DMS153 treated with DMSO at 0.1 percent for 48 hours (cell line): ENCODE results near the gene CDCA7.
"Not testable (repeated sequence)": the region's sequence is repeated elsewhere in the genome, so short reads cannot be mapped to it uniquely, and the experiment has no call there.

Experiments used
- DNase-seq: peaks from one replicate; lab custom pipeline; 2025; ENCODE audit not compliant: unreplicated experiment; lab: John Stamatoyannopoulos, UW

CDCA7 gene

GRCh38 chr2:173354582-173355131, at the start of gene CDCA7:
Gene CDCA7 (plus strand): TSS chr2:173354872. CDS start chr2:173354964, 92 bp downstream.
- DNase-seq: peak; percentile 82

GRCh38 chr2:173305303-173305702, 49.4 kb upstream of the CDCA7 start:
- DNase-seq: no peak

- DNase-seq: no peak
These were observed 47.4 kb upstream of the CDCA7 start for GRCh38 chr2:173307293-173307692.

DNA sequence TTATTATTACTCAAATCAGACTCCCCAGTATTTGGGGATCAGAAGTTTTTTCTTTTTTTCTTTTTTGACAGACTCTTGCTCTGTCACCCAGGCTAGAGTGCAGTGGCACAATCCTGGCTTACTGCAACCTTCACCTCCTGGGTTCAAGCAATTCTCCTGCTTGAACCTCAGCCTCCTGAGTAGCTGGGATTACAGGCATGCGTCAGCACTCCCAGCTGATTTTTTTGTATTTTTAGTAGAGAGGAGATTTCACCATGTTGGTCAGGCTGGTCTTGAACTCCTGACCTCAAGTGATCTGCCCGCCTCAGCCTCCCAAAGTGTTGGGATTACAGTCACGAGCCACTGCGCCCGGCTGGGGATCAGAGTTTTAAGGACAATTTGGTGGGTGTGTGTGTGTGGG, 45.3 kb upstream of the CDCA7 start:
- DNase-seq: not testable (repeated sequence)

GRCh38 chr2:173311844-173312606, 42.6 kb upstream of the CDCA7 start:
- DNase-seq: no peak

DNA sequence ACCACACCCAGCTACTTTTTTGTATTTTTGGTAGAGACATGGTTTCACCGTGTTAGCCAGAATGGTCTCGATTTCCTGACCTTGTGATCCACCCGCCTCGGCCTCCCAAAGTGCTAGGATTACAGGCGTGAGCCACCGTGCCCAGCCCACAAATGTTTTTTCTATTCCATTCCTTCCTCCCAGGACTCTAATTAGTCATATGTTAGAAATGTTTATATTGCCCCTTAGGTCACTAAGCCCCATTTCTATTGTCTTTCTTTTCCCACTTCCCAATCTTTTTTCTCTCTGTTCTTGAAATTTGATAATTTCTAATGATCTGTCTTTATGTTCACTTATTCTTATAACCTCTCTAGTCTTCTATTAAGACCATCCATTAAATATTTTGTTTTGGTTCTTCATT, 31.3 kb upstream of the CDCA7 start:
- no peak for DNase-seq

GRCh38 chr2:173326806-173327205, 27.9 kb upstream of the CDCA7 start:
- DNase-seq: no peak

DNA sequence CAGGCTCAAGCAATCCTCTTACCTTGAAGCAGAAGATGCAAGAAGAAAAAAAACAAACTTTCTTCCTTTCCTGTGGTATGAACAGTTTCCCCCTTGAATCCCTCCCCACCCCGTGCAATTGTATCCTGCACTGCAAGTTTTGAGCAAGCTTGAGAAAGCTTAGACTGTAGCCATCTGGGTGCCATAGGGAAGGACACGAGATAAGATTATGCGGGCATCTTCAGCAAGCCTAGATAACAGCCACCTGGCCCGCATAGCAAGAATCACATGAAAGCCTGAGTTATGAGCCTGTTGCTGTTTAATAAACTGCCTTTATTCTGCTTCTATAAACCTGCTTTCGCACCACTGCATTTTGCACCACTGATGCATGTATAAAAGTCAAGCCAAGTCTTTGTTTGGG, 27.3 kb upstream of the CDCA7 start:
- no peak for DNase-seq

GRCh38 chr2:173333003-173333402, 21.7 kb upstream of the CDCA7 start:
- not testable (repeated sequence) for DNase-seq

- DNase-seq: no peak
These were observed 14.9 kb upstream of the CDCA7 start for GRCh38 chr2:173339807-173340206.

GRCh38 chr2:173343921-173344320, 10.8 kb upstream of the CDCA7 start:
- no peak for DNase-seq

- no peak for DNase-seq
These were observed 8.6 kb upstream of the CDCA7 start for GRCh38 chr2:173346035-173346434.

DNA sequence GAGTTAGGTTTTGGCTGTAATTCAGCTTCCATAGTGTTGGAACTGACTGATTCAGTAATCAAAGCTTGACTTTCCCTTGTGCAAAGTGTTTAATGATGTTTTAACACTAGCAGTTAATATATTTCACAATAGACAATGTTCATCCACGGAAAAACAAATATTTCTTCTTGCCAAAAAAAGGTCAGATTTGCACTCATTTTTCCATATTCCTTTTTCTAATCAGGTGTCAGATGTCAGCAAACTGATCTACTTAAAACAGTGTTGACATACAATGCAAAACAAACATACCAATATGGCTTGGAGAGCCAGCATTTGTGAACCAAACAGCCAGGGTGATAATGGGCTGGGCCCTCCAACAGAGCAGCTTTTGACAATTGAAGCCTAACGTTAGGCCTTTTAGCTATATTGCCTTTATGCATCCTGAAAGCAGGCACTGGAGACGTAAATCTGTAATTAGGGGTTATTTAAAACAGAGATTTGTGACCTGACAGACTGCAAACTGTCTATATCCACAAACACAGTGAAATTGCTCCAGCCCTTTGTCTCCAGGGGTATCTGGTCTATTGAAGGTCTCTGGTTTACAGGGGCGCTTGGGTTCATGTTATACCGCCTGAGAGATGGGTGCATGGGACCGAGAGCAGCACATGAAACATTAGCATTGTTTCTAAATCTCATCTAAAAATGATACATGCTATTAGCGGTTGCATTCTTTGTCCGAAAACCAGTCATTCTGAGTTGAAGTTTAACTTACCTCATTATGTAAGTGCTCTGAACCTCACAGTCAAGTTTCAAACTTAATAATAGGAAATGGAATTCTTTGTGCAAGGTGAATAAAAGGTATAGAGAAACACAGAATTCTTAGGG, 7.1 kb upstream of the CDCA7 start:
- peak; percentile 87 for DNase-seq

GRCh38 chr2:173349287-173349686, 5.4 kb upstream of the CDCA7 start:
- DNase-seq: no peak

DNA sequence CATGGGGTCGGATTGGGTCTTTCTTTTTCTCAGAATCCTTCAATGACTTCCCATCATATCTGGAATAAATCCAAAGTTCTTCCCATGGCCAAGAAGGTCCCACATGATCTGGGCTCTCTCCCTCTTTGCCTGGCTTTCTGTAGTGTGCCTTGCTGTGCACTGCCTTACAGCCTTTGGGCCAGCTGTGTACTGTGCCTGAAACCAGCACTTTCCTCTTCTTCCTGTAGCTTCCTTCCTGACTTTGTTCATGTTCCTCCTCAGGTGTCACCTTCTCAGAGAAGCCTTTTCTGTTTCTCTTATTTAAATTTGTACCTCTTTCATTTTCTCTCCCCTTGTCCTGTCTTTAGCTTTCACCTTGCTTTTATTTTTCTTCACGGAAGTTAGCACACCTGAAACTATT, 4.3 kb upstream of the CDCA7 start:
- no peak for DNase-seq

- no peak for DNase-seq
These were observed 2.8 kb upstream of the CDCA7 start for GRCh38 chr2:173351879-173352278.

GRCh38 chr2:173353556-173353955, 1.1 kb upstream of the CDCA7 start:
- DNase-seq: no peak

DNA sequence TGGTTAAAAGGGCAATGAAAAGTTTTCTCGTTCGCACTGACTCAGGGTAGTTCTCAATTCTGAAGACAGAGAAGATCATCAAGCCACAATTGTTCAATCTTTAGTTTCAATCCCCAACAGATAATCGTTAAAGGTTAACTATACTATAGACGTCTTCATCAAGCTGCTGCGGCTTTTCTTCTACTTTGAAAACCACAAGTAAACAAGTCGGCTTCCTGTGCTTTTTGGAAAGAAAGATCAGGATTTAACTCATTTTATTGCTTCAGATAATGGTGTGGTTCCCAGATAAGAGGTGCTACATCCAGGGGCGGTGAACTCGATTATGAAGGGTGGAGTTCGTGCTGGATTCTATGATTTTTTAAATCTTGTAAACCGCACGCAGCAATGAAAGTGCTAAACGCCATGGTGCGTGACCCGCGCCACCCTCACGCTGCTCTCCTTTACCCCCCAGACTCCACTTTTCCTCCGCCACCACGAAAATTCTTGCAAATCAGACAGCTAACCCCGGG, 545 bp upstream of the CDCA7 start:
- DNase-seq: no peak

- DNase-seq: peak; percentile 25
These were observed 627 bp downstream of the CDCA7 start for GRCh38 chr2:173355132-173355865.

GRCh38 chr2:173355866-173356508, 1.3 kb downstream of the CDCA7 start:
- no peak for DNase-seq
